Type B pancreatic cell (in vitro differentiated cells): Measurements from ENCODE around the gene ITPR2. TPM values are rescaled to one million over a fixed set of nuclear protein-coding genes. Genes with fewer than 3 reads are reported as not detected.

ENCODE experiments used
- DNase-seq: peaks from one replicate; pipeline ENCODE4 v3.0.0; 2021; ENCODE audit warnings: mixed read lengths; ENCODE audit not compliant: unreplicated experiment; ENCODE audit errors: extremely low spot score
- H3K27ac Mint-ChIP-seq: 2 replicates; pipeline ENCODE4 v1.8.0; 2021; ENCODE audit warnings: mild to moderate bottlenecking, mixed read lengths
- H3K27me3 Mint-ChIP-seq: 2 replicates; pipeline ENCODE4 v1.8.0; 2021; ENCODE audit warnings: mixed read lengths
- H3K36me3 Mint-ChIP-seq: 2 replicates; pipeline ENCODE4 v1.8.0; 2021; ENCODE audit warnings: mixed read lengths
- H3K4me1 Mint-ChIP-seq: one replicate; pipeline ENCODE4 v1.8.0; 2021; ENCODE audit warnings: mixed read lengths; ENCODE audit not compliant: unreplicated experiment
- H3K4me3 Mint-ChIP-seq: 2 replicates; pipeline ENCODE4 v1.8.0; 2021; ENCODE audit warnings: mild to moderate bottlenecking, mixed read lengths
- H3K9me3 Mint-ChIP-seq: 2 replicates; pipeline ENCODE4 v1.8.0; 2021; ENCODE audit warnings: mixed read lengths
- CTCF ChIP-seq: fragments of 200-600 bp; sonication (generic); conservative IDR thresholded peaks from 2 replicates; pipeline ENCODE4 v1.5.0; 2021; ENCODE audit warnings: antibody characterized with exemption, mild to moderate bottlenecking
- total RNA-seq: library from RNA; stranded (reverse); gene quantifications from 2 replicates; pipeline ENCODE4 v1.2.1, GENCODE V29; 2021; ENCODE audit warnings: low replicate concordance

ITPR2 gene
- total RNA-seq, 1 donor from 2014 or later = 33.7 TPM

GRCh38 chr12:26361964-26362363 is 471.0 kb downstream of the ITPR2 start:
- Mint-ChIP-seq H3K27ac (no peak overlapping the region), H3K36me3 (peaks cover 17% of the 10 kb centered on the region), H3K4me3 (no peak overlapping the region), H3K27me3 (no peaks in the 10 kb centered on the region), H3K9me3 (no peaks in the 10 kb centered on the region), H3K4me1 (no peaks in the 10 kb centered on the region)
- no peak for TF ChIP-seq CTCF
- DNase-seq = no peak

- no peak for DNase-seq
- Mint-ChIP-seq H3K36me3 (peaks cover 18% of the 10 kb centered on the region), H3K4me3 (no peak overlapping the region), H3K27ac (no peak overlapping the region), H3K9me3 (no peaks in the 10 kb centered on the region), H3K27me3 (no peaks in the 10 kb centered on the region), H3K4me1 (no peaks in the 10 kb centered on the region)
- TF ChIP-seq CTCF = no peak
Observed at GRCh38 chr12:26360062-26360461, 472.9 kb downstream of the ITPR2 start.

GRCh38 chr12:26359576-26359975 is 473.4 kb downstream of the ITPR2 start:
- no peak for DNase-seq
- Mint-ChIP-seq H3K4me3 (no peak overlapping the region), H3K4me1 (no peaks in the 10 kb centered on the region), H3K27me3 (no peaks in the 10 kb centered on the region), H3K36me3 (peaks cover 18% of the 10 kb centered on the region), H3K9me3 (no peaks in the 10 kb centered on the region), H3K27ac (no peak overlapping the region)
- no peak for TF ChIP-seq CTCF

- H3K9me3 Mint-ChIP-seq = no peaks in the 10 kb centered on the region
- DNase-seq = no peak
- H3K27me3 Mint-ChIP-seq = no peaks in the 10 kb centered on the region
- no peaks in the 10 kb centered on the region for H3K4me1 Mint-ChIP-seq
- TF ChIP-seq CTCF = no peak
- peaks cover 15% of the 10 kb centered on the region for H3K36me3 Mint-ChIP-seq
- no peak overlapping the region for H3K27ac Mint-ChIP-seq
- H3K4me3 Mint-ChIP-seq = no peak overlapping the region
Observed at GRCh38 chr12:26358651-26359050, 474.3 kb downstream of the ITPR2 start.

- DNase-seq = no peak
- no peak for TF ChIP-seq CTCF
- no peaks in the 10 kb centered on the region for H3K4me1 Mint-ChIP-seq
- H3K9me3 Mint-ChIP-seq = no peaks in the 10 kb centered on the region
- no peaks in the 10 kb centered on the region for H3K27me3 Mint-ChIP-seq
- H3K27ac Mint-ChIP-seq = no peak overlapping the region
- no peak overlapping the region for H3K4me3 Mint-ChIP-seq
- H3K36me3 Mint-ChIP-seq = peaks cover 11% of the 10 kb centered on the region
Observed at GRCh38 chr12:26347300-26347699, 485.7 kb downstream of the ITPR2 start.

GRCh38 chr12:26346736-26347135 is 486.3 kb downstream of the ITPR2 start:
- H3K4me1 Mint-ChIP-seq = peaks cover 4% of the 10 kb centered on the region
- peaks cover 15% of the 10 kb centered on the region for H3K36me3 Mint-ChIP-seq
- no peaks in the 10 kb centered on the region for H3K9me3 Mint-ChIP-seq
- H3K27ac Mint-ChIP-seq = no peak overlapping the region
- DNase-seq = no peak
- no peak for TF ChIP-seq CTCF
- no peak overlapping the region for H3K4me3 Mint-ChIP-seq
- H3K27me3 Mint-ChIP-seq = no peaks in the 10 kb centered on the region
